Transverse colon (tissue), 4 donors: ENCODE results near the gene KIAA1210. TPM values are rescaled to one million over a fixed set of nuclear protein-coding genes. Genes with fewer than 3 reads are reported as not detected.

ENCODE experiments used
- DNase-seq: peaks from one replicate; pipeline ENCODE4 v3.0.0-alpha.2; 2019
- H3K27ac ChIP-seq, 4 donors: fragments of 200-600 bp; sonication (generic); 2 replicates each; pipeline ENCODE4 v1.5.1; 2016 to 2018; ENCODE audit warnings: inconsistent platforms in 4 of 4
- H3K27me3 ChIP-seq: fragments of 200-600 bp; sonication (generic); 2 replicates; pipeline ENCODE4 v1.5.1; 2017; ENCODE audit warnings: inconsistent platforms
- H3K36me3 ChIP-seq, 4 donors: fragments of 200-600 bp; sonication (generic); 2 replicates each; pipeline ENCODE4 v1.5.1; 2017 to 2019; ENCODE audit warnings: inconsistent platforms in 4 of 4
- H3K4me1 ChIP-seq, 4 donors: fragments of 200-600 bp; sonication (generic); 2 replicates each; pipeline ENCODE4 v1.5.1; 2017 to 2020; ENCODE audit warnings: inconsistent platforms in 4 of 4
- H3K4me3 ChIP-seq, 4 donors: fragments of 200-600 bp; sonication (generic); 1 replicate in 1 of 4; 2 replicates in 3 of 4; pipeline versions ENCODE4 v1.5.1 to v1.6.1; 2017 to 2019; ENCODE audit warnings: inconsistent platforms in 4 of 4
- H3K9me3 ChIP-seq, 2 donors: fragments of 200-600 bp; sonication (generic); 2 replicates each; pipeline ENCODE4 v1.5.1; 2017 to 2019; ENCODE audit warnings: inconsistent platforms in 2 of 2
- EP300 ChIP-seq: sonication (generic); formaldehyde crosslinking; IDR thresholded peaks from one replicate; pipeline ENCODE4 v1.6.1; 2017; ENCODE audit warnings: antibody characterized with exemption, low read depth
- POLR2A ChIP-seq: fragments of 450-650 bp; IDR thresholded peaks from one replicate; pipeline ENCODE4 v1.6.1; 2016; ENCODE audit warnings: antibody characterized with exemption, mild to moderate bottlenecking, moderate library complexity
- POLR2AphosphoS5 ChIP-seq, 3 donors: sonication (generic); formaldehyde crosslinking; IDR thresholded peaks; one replicate each; pipeline ENCODE4 v1.6.1; 2016; ENCODE audit warnings: antibody characterized with exemption in 3 of 3
- WGBS, 2 donors: methylation state at CpG; one replicate each; pipeline ENCODE4 v1.1.5; 2018; ENCODE audit warnings: low coverage in 1 of 2; 5-methylcytosine and 5-hydroxymethylcytosine counted together
- in situ Hi-C, 4 donors: fragments of 200-750 bp; cut with MboI; loops; one replicate each; pipeline versions ENCODE4 v1.15.0 to v1.15.1; 2017; ENCODE audit warnings: low sequenced_read_pairs in 3 of 4, low pct_ligation_motif_present in 1 of 4, low pct_unique_long_range_greater_than_20kb in 1 of 4
- intact Hi-C: fragments of 100-400 bp; cut with DNase I; formaldehyde crosslinking; loops from one replicate; pipeline ENCODE4 v1.15.1; 2023; ENCODE audit warnings: low total_unique reads
- total RNA-seq, 4 donors: library from RNA; depleted of rRNA; stranded (reverse); fragments of >200 nt; gene quantifications; one replicate each; pipeline ENCODE4 v1.1.0, GENCODE V29; 2016
- TF ChIP-seq, protein P1 (sequence below), 5 experiments: fragments of 200-600 bp in 3 of 5; fragments of 450-650 bp in 2 of 5; sonication (generic) in 3 of 5; IDR thresholded peaks; 1 replicate in 2 of 5; 2 replicates in 3 of 5; pipeline ENCODE4 v1.5.1; 2016 to 2017; ENCODE audit warnings: antibody characterized with exemption in 5 of 5, inconsistent platforms in 3 of 5, mild to moderate bottlenecking in 2 of 5, moderate library complexity in 1 of 5

The KIAA1210 gene
- total RNA-seq, 4 donors from 2014 or later = not detected

DNA sequence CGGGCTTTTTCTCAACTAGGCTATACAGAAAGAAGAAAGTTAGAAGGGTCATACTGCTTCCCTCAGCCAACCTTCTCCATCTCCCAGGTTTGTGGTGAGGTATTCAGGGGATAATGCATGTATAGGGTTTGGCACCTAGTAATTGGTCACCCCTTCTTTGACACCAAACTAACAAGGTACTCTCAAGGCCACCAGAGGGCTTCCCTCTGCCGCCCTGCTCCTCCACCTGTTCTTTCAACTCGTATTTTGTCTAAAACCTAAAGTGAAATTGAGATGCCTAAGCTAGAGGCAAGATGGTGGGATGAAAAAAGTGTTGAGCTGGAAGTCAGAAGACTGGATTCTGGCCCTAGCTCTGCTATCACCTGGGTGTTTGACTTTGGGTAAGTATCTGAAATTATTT is 32.8 kb downstream of the KIAA1210 start:
- Histone ChIP-seq H3K27ac (no peak overlapping the region), H3K36me3 (no peaks in the 10 kb centered on the region), H3K27me3 (no peaks in the 10 kb centered on the region), H3K4me3 (no peak overlapping the region), H3K9me3 (no peaks in the 10 kb centered on the region), H3K4me1 (no peaks in the 10 kb centered on the region)
- TF ChIP-seq, protein P1, sequence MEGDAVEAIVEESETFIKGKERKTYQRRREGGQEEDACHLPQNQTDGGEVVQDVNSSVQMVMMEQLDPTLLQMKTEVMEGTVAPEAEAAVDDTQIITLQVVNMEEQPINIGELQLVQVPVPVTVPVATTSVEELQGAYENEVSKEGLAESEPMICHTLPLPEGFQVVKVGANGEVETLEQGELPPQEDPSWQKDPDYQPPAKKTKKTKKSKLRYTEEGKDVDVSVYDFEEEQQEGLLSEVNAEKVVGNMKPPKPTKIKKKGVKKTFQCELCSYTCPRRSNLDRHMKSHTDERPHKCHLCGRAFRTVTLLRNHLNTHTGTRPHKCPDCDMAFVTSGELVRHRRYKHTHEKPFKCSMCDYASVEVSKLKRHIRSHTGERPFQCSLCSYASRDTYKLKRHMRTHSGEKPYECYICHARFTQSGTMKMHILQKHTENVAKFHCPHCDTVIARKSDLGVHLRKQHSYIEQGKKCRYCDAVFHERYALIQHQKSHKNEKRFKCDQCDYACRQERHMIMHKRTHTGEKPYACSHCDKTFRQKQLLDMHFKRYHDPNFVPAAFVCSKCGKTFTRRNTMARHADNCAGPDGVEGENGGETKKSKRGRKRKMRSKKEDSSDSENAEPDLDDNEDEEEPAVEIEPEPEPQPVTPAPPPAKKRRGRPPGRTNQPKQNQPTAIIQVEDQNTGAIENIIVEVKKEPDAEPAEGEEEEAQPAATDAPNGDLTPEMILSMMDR (IDR thresholded peaks at IDR 0.05) = no peak
- TF ChIP-seq POLR2A = no peak
- TF ChIP-seq POLR2AphosphoS5 (IDR thresholded peaks at IDR 0.05) = no peak
- no peak for DNase-seq
- 54 to 92% methylated on average over 2 to 3 of the region's 3 CpGs for WGBS, 2 donors
- in situ Hi-C loops = no loop called here
- intact Hi-C loops = no loop called here

DNA sequence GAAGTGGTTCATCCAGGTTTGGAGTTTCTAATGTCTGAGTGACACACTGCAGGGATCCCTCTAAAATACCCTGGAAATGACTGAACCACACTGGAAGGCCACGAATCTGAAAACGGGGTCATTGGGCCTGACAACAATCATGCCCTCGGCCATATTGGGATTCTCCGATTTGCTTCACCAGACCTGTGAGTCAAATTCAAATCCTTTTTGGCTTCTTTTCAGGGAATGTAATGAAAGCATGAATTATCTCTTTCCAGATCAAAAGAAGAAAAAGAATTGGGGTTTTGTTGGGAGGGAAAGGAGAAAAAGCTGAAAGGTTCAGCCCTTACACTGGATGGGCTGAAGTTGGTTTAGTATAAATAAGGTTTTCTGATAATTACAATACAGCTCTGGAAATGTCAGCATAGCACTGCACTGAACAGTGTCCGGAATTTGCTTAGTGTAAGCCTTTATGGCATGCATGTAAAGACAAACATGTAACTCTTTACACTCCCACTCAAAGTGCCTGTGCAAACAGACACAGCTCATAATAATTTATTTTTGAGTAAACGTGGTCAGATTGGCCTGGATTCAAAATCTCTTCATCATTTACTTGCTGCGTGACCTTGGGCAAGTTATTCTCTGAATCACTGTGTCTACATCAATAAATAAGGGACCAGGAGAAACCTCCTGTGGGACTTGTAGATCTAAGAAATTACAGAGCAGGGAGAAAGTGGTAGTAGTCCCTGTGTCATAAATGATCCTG is 33.4 kb downstream of the KIAA1210 start:
- TF ChIP-seq EP300 = no peak
- TF ChIP-seq POLR2A = no peak
- TF ChIP-seq, protein P1 (IDR thresholded peaks at IDR 0.05) = no peak
- TF ChIP-seq POLR2AphosphoS5 (IDR thresholded peaks at IDR 0.05) = no peak
- Histone ChIP-seq H3K36me3 (no peaks in the 10 kb centered on the region), H3K27ac (no peak overlapping the region), H3K4me1 (no peaks in the 10 kb centered on the region), H3K9me3 (no peaks in the 10 kb centered on the region), H3K27me3 (no peaks in the 10 kb centered on the region), H3K4me3 (no peak overlapping the region)
- no peak for DNase-seq
- WGBS, 2 donors = 46% methylated on average over 7 of the region's 7 CpGs; no CpG with 5 or more reads in 1 of the 2 donors
- in situ Hi-C loops = no loop called here
- intact Hi-C loops = no loop called here

DNA sequence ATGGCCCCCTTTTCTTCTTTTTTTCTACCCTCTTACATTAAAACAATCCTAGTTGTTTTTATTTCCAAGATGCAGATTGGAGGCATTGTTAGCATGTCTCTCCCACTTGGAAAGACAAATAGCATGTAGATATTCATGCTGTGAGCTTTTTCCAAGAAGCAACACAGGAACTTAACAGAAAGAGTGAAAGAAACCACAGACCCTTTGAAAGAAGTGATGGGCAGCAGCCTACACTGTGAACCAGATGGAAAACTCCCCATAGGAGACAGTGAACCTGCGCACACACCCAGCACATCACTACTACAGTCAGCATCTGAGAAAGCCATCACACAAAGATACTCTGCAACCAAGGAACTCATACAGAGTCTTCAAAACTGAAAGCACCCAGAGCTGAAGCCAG is 37.0 kb downstream of the KIAA1210 start:
- H3K27ac ChIP-seq = no peak overlapping the region
- in situ Hi-C loops = no loop called here

DNA sequence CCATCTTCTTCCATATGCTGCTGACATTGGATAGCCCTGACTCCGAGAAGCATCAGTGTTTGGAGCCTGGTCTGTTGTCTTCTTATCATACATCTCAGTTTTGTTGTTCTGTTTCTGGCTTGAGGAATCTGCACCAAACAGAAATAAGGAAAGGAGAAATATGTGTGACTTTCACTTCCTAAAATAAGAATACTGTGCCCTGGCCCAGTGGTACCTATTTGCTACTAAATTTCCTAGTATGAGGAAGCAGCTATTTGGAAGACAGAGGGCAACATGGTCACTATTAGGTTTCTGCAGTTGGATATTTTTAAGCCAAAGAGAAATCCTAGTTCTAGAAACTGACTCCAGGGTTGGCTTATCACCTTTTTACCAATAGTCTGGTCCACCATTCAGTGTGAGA is 38.0 kb downstream of the KIAA1210 start:
- H3K27me3 ChIP-seq = no peaks in the 10 kb centered on the region
- H3K4me3 ChIP-seq = no peak overlapping the region
- no peaks in the 10 kb centered on the region for H3K9me3 ChIP-seq
- no peaks in the 10 kb centered on the region for H3K36me3 ChIP-seq
- H3K27ac ChIP-seq = no peak overlapping the region
- WGBS, 2 donors = 66 to 100% methylated on average over 1 of the region's 1 CpG
- in situ Hi-C loops (no loop called here), intact Hi-C loops (no loop called here)
- no peak for DNase-seq
- TF ChIP-seq, protein P1 (IDR thresholded peaks at IDR 0.05) = no peak
- TF ChIP-seq EP300 (no peak), POLR2AphosphoS5 (IDR thresholded peaks at IDR 0.05) (no peak), POLR2A (no peak)
- H3K4me1 ChIP-seq = no peaks in the 10 kb centered on the region

More for the DNA sequence above, 37.0 kb downstream of the KIAA1210 start:
- Histone ChIP-seq H3K27me3 (no peaks in the 10 kb centered on the region), H3K9me3 (no peaks in the 10 kb centered on the region), H3K4me3 (no peak overlapping the region), H3K4me1 (no peaks in the 10 kb centered on the region), H3K36me3 (no peaks in the 10 kb centered on the region)
- TF ChIP-seq, protein P1 (IDR thresholded peaks at IDR 0.05) = no peak
- TF ChIP-seq POLR2A = no peak
- WGBS, 2 donors = 89 to 100% methylated on average over 1 of the region's 1 CpG
- intact Hi-C loops = no loop called here
- no peak for DNase-seq
